Thoracic aorta endothelial cell (primary cell): ENCODE measurements around the gene SUPT16H. TPM values are rescaled to one million over a fixed set of nuclear protein-coding genes. Genes with fewer than 3 reads are reported as not detected.

Experiments
- small RNA-seq: library from RNA; depleted of rRNA; stranded (forward); fragments of <200 nt; gene quantifications from one replicate; pipeline ENCODE3, GENCODE V24; 2012
- total RNA-seq: library from RNA; depleted of rRNA; stranded (reverse); fragments of >200 nt; gene quantifications from 2 replicates; pipeline ENCODE4 v1.2.3, GENCODE V29; 2012

Gene SUPT16H
- total RNA-seq: 115 and 125 TPM in 2 replicates

DNA sequence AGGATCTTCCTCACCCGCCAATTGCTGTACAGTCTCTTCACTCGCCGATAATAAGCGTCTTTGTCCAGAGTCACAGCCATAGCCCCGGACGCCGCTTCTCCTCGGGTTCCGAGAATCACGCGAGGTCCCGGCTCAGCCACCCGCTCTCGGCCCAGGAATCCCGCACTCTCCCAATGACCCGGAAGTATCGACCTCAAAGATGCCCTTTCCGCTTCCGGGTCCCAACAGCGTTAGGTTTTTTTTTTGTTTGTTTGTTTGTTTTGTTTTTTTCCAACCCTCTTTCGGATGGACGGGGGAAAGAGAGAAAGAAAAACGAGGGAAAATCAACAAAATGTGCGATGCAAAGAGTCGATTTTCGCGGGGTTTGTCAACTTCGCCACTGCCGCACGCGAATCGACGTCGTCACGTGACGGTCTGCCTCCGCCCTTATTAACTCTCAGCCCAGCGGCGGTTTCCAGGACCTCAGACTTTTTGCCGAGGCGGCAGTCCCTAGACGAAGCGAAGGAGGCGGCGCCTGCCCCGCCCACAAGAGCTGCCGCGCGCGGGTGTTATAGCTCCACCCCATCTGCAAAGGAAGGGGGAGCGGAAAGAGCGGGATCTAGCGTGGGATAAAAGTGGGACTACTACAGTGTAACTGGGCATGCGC is at the start of gene SUPT16H:
Gene SUPT16H, minus strand, starts transcription at position 172 of the 646 bp plus-strand sequence. Its CDS starts 92 bp downstream, at position 80.

Small RNAs within 50 kb of the gene (small RNA-seq; reads per million reads assigned to genes)
- gene RN7SL650P (not detected), gene SNORD8 (145 reads per million, percentile 99 among the genes with 10 or more reads in this experiment), gene SNORD9 (476 reads per million, percentile 99 among the genes with 10 or more reads in this experiment)

Other genes starting within 250 kb of the SUPT16H start
- gene OR5AU1, start 228.0 kb downstream of the SUPT16H start, total RNA-seq: not detected in 2 replicates
- 884 and 933 TPM in 2 replicates for gene HNRNPC, start 114.6 kb downstream of the SUPT16H start, total RNA-seq
- not detected in 2 replicates for gene RPGRIP1, start 103.9 kb downstream of the SUPT16H start, total RNA-seq
- gene CHD8, start 72.1 kb upstream of the SUPT16H start, total RNA-seq: 78.2 and 80.3 TPM in 2 replicates
- gene RAB2B, start 92.9 kb upstream of the SUPT16H start, total RNA-seq: 28.7 and 30.2 TPM in 2 replicates
- gene TOX4, start 93.2 kb upstream of the SUPT16H start, total RNA-seq: 37.6 and 49.0 TPM in 2 replicates
- 80.7 and 82.2 TPM in 2 replicates for gene METTL3, start 127.3 kb upstream of the SUPT16H start, total RNA-seq
- 1.9 and 3.4 TPM in 2 replicates for gene SALL2, start 142.3 kb upstream of the SUPT16H start, total RNA-seq
- not detected in 2 replicates for gene OR10G3, start 196.1 kb upstream of the SUPT16H start, total RNA-seq